HPDE6-E6E7 (cell line): ENCODE data around the gene MAP1LC3B.

Experiments
- DNase-seq: peaks from one replicate; pipeline ENCODE4 v3.0.0; 2011; ENCODE audit warnings: missing footprints; ENCODE audit errors: extremely low spot score

The MAP1LC3B gene

GRCh38 chr16:87391950-87392820, at the start of gene MAP1LC3B:
MAP1LC3B (plus strand) TSS chr16:87392336; CDS start chr16:87392428, 92 bp downstream.
- peak; percentile 91 for DNase-seq

GRCh38 chr16:87342504-87342903, 49.6 kb upstream of the MAP1LC3B start:
- no peak for DNase-seq

- no peak for DNase-seq
Observed at GRCh38 chr16:87342978-87343752, 49.0 kb upstream of the MAP1LC3B start.

GRCh38 chr16:87343753-87344050, 48.4 kb upstream of the MAP1LC3B start:
- no peak for DNase-seq

- DNase-seq = no peak
Observed at GRCh38 chr16:87344165-87344930, 47.8 kb upstream of the MAP1LC3B start.

- DNase-seq = no peak
Observed at GRCh38 chr16:87344931-87345631, 47.1 kb upstream of the MAP1LC3B start.

GRCh38 chr16:87345726-87346424, 46.3 kb upstream of the MAP1LC3B start:
- no peak for DNase-seq

- DNase-seq = no peak
Observed at GRCh38 chr16:87346517-87347060, 45.5 kb upstream of the MAP1LC3B start.

- DNase-seq = no peak
Observed at GRCh38 chr16:87347932-87348615, 44.1 kb upstream of the MAP1LC3B start.

- no peak for DNase-seq
Observed at GRCh38 chr16:87348616-87349157, 43.4 kb upstream of the MAP1LC3B start.

- DNase-seq = no peak
Observed at GRCh38 chr16:87350031-87350430, 42.1 kb upstream of the MAP1LC3B start.

- no peak for DNase-seq
Observed at GRCh38 chr16:87350681-87351319, 41.3 kb upstream of the MAP1LC3B start.

GRCh38 chr16:87351320-87351698, 40.8 kb upstream of the MAP1LC3B start:
- DNase-seq = no peak

- no peak for DNase-seq
Observed at GRCh38 chr16:87352818-87353217, 39.3 kb upstream of the MAP1LC3B start.

GRCh38 chr16:87353613-87354012, 38.5 kb upstream of the MAP1LC3B start:
- no peak for DNase-seq

- DNase-seq = no peak
Observed at GRCh38 chr16:87356491-87356853, 35.7 kb upstream of the MAP1LC3B start.

GRCh38 chr16:87358250-87358649, 33.9 kb upstream of the MAP1LC3B start:
- DNase-seq = no peak

- no peak for DNase-seq
Observed at GRCh38 chr16:87358696-87359095, 33.4 kb upstream of the MAP1LC3B start.

GRCh38 chr16:87359121-87359520, 33.0 kb upstream of the MAP1LC3B start:
- no peak for DNase-seq
